Vagina (tissue), 2 donors: ENCODE results near the gene ARMH1. TPM values are rescaled to one million over a fixed set of nuclear protein-coding genes. Genes with fewer than 3 reads are reported as not detected.

Experiments used
- DNase-seq, 2 donors: peaks; one replicate each; pipeline ENCODE4 v3.0.0-alpha.2; 2017; ENCODE audit errors: extremely low spot score in 2 of 2
- H3K27ac ChIP-seq: fragments of 200-600 bp; sonication (generic); one replicate; pipeline ENCODE4 v1.5.1; 2019
- H3K27me3 ChIP-seq: fragments of 200-600 bp; sonication (generic); one replicate; pipeline ENCODE4 v1.5.1; 2019
- H3K36me3 ChIP-seq, 2 donors: fragments of 200-600 bp; sonication (generic); one replicate each; pipeline ENCODE4 v1.5.1; 2017 to 2019
- H3K4me1 ChIP-seq: fragments of 200-600 bp; sonication (generic); one replicate; pipeline ENCODE4 v1.5.1; 2019
- H3K4me3 ChIP-seq, 2 donors: fragments of 200-600 bp; sonication (generic); 1 replicate in 1 of 2; 2 replicates in 1 of 2; pipeline ENCODE4 v1.5.1; 2016 to 2019
- H3K9me3 ChIP-seq: fragments of 200-600 bp; sonication (generic); one replicate; pipeline ENCODE4 v1.5.1; 2019
- POLR2A ChIP-seq, 2 donors: fragments of 450-650 bp; IDR thresholded peaks; one replicate each; pipeline ENCODE4 v1.6.1; 2017; ENCODE audit warnings: antibody characterized with exemption in 2 of 2, mild to moderate bottlenecking in 2 of 2, moderate library complexity in 2 of 2
- POLR2AphosphoS5 ChIP-seq, 2 donors: sonication (generic); formaldehyde crosslinking; IDR thresholded peaks; one replicate each; pipeline ENCODE4 v1.9.0; 2017; ENCODE audit warnings: antibody characterized with exemption in 2 of 2, mild to moderate bottlenecking in 2 of 2, low read depth in 1 of 2; ENCODE audit not compliant: insufficient read depth in 1 of 2
- intact Hi-C: fragments of 100-400 bp; cut with DNase I; formaldehyde crosslinking; loops from one replicate; pipeline ENCODE4 v1.15.1; 2023
- total RNA-seq: library from RNA; depleted of rRNA; stranded (reverse); fragments of >200 nt; gene quantifications from one replicate; pipeline ENCODE4 v1.2.3, GENCODE V29; 2016
- TF ChIP-seq, protein P1 (sequence below), 3 experiments: fragments of 450-650 bp in 2 of 3; fragments of 200-600 bp in 1 of 3; sonication (generic) in 1 of 3; IDR thresholded peaks; one replicate each; pipeline ENCODE4 v1.5.1; 2017 to 2019; ENCODE audit warnings: antibody characterized with exemption in 3 of 3, mild to moderate bottlenecking in 2 of 3, moderate library complexity in 2 of 3

ARMH1 gene
- total RNA-seq, 1 donor from 2014 or later: not detected

DNA sequence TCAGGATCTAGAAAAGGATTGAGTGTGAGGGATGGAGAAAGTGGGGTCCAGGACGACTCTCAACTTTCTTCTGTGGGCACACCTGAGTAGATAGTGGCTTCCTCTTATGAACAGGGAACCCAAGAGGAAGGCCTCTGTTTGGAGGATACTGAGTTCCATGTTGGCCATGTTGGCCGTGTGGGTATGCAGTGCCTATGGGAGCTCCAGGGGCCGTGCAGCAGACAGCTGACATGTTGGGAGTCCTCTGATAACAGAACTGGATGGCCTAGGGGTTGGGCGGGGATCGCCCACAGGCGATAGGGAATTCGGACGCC, 43.2 kb upstream of the ARMH1 start:
- intact Hi-C loops: no loop called here
- Histone ChIP-seq H3K27ac (peak overlapping the region; percentile 89), H3K27me3 (no peaks in the 10 kb centered on the region), H3K36me3 (peaks cover 0 to 15% of the 10 kb centered on the region in 2 donors), H3K4me3 (peak overlapping the region; percentile 73 to 98), H3K9me3 (no peaks in the 10 kb centered on the region), H3K4me1 (peaks cover 30% of the 10 kb centered on the region)
- no peak for DNase-seq
- TF ChIP-seq POLR2AphosphoS5 (IDR thresholded peaks at IDR 0.05; ENCODE audit: insufficient read depth in 1 of 2, low read depth in 1 of 2): no peak
- TF ChIP-seq, protein P1, sequence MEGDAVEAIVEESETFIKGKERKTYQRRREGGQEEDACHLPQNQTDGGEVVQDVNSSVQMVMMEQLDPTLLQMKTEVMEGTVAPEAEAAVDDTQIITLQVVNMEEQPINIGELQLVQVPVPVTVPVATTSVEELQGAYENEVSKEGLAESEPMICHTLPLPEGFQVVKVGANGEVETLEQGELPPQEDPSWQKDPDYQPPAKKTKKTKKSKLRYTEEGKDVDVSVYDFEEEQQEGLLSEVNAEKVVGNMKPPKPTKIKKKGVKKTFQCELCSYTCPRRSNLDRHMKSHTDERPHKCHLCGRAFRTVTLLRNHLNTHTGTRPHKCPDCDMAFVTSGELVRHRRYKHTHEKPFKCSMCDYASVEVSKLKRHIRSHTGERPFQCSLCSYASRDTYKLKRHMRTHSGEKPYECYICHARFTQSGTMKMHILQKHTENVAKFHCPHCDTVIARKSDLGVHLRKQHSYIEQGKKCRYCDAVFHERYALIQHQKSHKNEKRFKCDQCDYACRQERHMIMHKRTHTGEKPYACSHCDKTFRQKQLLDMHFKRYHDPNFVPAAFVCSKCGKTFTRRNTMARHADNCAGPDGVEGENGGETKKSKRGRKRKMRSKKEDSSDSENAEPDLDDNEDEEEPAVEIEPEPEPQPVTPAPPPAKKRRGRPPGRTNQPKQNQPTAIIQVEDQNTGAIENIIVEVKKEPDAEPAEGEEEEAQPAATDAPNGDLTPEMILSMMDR (IDR thresholded peaks at IDR 0.05): no peak
- no peak for TF ChIP-seq POLR2A (IDR thresholded peaks at IDR 0.05)

DNA sequence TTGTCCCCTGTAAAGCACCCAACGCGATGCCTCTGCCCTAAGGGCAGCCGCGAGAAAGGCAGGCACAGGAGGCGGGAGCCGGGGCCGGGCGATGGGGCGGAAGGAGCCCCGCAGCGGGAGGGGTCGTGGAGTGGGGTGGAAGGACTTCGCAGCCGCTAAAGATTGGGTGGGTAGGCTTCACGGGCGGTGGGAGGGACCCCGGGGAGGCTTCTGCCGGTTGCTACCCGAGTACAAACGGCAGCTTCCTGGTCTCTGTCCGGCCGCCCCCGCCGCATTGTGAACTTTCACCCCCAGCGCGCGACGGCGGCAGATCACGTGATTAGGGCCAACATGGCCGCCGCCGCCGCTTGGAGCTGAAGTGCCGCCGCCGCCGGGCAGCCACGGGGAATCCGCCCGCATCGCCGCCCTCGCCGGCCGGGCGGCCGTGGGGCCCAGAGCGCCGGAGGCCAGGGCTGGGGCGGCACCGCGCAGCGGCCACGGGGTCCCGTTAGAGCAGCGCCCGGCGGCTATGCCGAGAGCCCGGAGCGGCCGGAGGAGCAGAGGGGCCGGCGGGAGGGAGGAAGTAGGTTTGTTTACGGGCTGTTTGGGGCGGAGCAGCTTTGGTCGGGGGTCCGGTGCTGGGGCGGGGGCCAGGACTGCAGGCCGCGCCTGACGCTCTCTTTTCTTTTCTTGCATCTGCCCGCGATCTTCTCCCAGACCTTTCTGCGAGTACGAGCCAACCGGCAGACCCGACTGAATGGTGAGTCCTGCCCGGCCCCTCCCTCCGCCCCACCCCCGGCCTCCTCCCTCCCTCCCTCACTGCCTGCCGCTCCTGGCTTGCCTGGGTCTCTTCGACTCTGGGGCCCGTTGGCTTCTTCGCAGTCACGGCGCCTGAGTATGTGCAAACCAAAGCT, 42.6 kb upstream of the ARMH1 start:
- peak overlapping the region; percentile 73 to 98 for H3K4me3 ChIP-seq
- no peaks in the 10 kb centered on the region for H3K9me3 ChIP-seq
- peak overlapping the region; percentile 89 for H3K27ac ChIP-seq
- intact Hi-C loops: no loop called here
- peaks cover 30% of the 10 kb centered on the region for H3K4me1 ChIP-seq
- H3K27me3 ChIP-seq: no peaks in the 10 kb centered on the region
- DNase-seq: peak in 1 of 2 donors; percentile 91
- TF ChIP-seq POLR2AphosphoS5 (IDR thresholded peaks at IDR 0.05; ENCODE audit: insufficient read depth in 1 of 2, low read depth in 1 of 2) (peak; percentile 14 to 77), POLR2A (IDR thresholded peaks at IDR 0.05) (peak in 1 of 2 donors; percentile 63)
- TF ChIP-seq, protein P1 (IDR thresholded peaks at IDR 0.05): no peak
- peaks cover 0 to 21% of the 10 kb centered on the region in 2 donors for H3K36me3 ChIP-seq

DNA sequence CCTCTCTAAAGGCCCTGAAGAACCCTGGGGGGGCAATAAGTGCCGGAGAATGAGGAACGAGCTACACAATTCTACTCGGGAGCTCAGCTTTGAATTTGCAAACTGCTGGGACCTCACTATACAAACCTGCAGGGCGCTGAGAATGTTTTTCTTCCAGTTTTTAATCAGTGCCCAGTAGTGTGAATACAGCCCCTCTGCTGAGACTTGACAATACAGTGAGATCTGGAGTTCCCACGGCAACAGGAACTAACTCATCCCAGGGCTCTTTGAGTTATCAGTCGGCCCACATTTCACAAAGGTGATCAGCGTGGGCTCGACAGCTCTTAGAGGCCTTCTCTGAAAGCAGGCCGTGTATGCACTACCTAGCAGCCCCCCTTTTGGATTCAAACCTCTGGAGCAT, 41.9 kb upstream of the ARMH1 start:
- DNase-seq: no peak
- H3K4me1 ChIP-seq: peaks cover 30% of the 10 kb centered on the region

DNA sequence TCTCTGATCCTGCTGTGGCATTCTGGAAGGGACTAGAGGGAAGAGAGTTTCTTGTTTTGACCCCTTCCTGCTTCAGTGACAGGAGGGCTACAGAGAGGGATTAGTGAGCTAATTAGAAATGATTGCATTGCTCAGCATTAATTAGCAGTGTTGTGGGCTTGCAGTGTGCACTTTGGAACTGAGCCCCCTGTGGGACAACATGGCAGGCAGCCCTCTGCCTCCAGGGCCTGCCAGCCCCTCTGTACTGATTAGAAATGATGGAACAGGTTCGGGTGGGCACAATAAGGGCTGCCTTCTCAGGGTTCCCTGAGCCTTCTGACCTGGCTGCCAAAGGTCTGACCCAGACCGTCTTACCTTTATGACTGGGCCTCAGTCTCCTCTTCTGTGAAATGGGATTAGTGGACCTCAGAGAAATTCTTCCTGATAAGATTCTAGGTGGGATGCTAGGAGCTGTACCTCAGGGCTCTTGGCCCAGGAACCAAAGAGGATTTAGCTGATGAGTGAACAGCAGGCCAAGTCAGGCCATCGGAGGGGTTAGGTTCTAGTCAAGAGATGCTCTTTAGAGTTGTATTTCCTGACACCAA, 39.8 kb upstream of the ARMH1 start:
- no peak for DNase-seq
- H3K36me3 ChIP-seq: peaks cover 0 to 46% of the 10 kb centered on the region in 2 donors
- H3K4me1 ChIP-seq: peaks cover 30% of the 10 kb centered on the region
- no peak overlapping the region for H3K27ac ChIP-seq
- H3K9me3 ChIP-seq: no peaks in the 10 kb centered on the region
- no peaks in the 10 kb centered on the region for H3K27me3 ChIP-seq
- H3K4me3 ChIP-seq: no peak overlapping the region
- intact Hi-C loops: no loop called here
- TF ChIP-seq, protein P1 (IDR thresholded peaks at IDR 0.05): no peak
- TF ChIP-seq POLR2AphosphoS5 (IDR thresholded peaks at IDR 0.05; ENCODE audit: insufficient read depth in 1 of 2, low read depth in 1 of 2): no peak
- TF ChIP-seq POLR2A (IDR thresholded peaks at IDR 0.05): no peak

More for the DNA sequence above, 41.9 kb upstream of the ARMH1 start:
- Histone ChIP-seq H3K9me3 (no peaks in the 10 kb centered on the region), H3K27me3 (no peaks in the 10 kb centered on the region), H3K4me3 (peak overlapping the region; percentile 73 to 98), H3K36me3 (peaks cover 0 to 27% of the 10 kb centered on the region in 2 donors), H3K27ac (peak overlapping the region; percentile 89)
- TF ChIP-seq, protein P1 (IDR thresholded peaks at IDR 0.05): no peak
- TF ChIP-seq POLR2AphosphoS5 (IDR thresholded peaks at IDR 0.05; ENCODE audit: insufficient read depth in 1 of 2, low read depth in 1 of 2): no peak
- no peak for TF ChIP-seq POLR2A (IDR thresholded peaks at IDR 0.05)
- intact Hi-C loops: no loop called here

DNA sequence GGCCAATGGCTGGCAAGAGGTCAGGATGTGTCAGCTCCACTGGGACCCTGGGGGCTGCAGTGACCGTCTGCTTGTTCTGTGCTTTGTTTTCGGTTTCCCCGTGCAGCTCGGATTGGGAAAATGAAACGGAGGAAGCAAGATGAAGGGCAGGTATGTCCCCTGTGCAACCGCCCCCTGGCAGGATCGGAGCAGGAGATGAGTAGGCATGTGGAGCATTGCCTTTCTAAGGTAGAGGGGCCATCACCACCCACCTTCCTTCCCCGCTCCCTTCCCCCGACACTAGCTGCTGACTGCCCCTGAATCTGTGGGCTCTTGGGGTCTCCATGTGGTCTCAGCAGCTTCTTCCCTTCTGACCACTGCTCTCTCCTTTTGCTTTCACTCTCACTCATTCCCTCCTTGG, 39.1 kb upstream of the ARMH1 start:
- Histone ChIP-seq H3K4me1 (peaks cover 30% of the 10 kb centered on the region), H3K36me3 (peaks cover 0 to 54% of the 10 kb centered on the region in 2 donors), H3K27ac (no peak overlapping the region), H3K9me3 (no peaks in the 10 kb centered on the region), H3K27me3 (no peaks in the 10 kb centered on the region), H3K4me3 (no peak overlapping the region)
- TF ChIP-seq POLR2AphosphoS5 (IDR thresholded peaks at IDR 0.05; ENCODE audit: insufficient read depth in 1 of 2, low read depth in 1 of 2): no peak
- no peak for TF ChIP-seq POLR2A (IDR thresholded peaks at IDR 0.05)
- TF ChIP-seq, protein P1 (IDR thresholded peaks at IDR 0.05): no peak
- DNase-seq: no peak
- intact Hi-C loops: no loop called here
